ENCODE measurements around the gene SYN1.

DNA sequence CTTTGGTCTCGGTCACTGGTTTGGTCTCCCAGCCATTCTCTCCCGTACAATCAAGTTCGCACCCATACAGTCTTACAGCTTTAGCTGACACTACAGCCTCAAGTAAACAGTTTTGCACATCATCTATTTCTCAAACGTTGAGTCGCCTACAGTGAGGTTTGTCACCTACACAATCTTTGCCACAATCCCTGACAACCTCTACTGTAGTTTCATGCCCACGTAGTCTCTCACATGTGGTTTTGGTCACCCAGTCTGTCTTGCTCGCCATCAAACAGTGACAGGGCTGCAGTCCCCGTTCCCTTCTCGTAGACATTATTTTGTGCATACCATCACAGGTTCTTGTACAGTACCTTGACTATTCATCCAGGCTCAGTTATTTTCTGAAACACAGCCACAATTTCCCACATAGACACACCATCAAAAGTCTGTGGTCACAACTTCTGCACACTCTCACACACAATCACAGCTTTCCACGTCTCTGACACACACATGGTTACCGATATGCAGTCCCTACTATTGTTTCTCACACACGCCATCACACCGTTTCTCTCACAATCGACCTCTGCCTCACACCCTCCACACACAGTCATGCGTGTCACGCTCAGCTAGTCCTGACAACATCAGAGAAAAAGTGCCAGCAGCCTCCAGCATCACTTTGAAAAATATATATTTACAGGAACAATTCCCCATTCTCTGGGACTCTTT, 15.4 kb upstream of the SYN1 start:
- TF ChIP-seq, protein P1, sequence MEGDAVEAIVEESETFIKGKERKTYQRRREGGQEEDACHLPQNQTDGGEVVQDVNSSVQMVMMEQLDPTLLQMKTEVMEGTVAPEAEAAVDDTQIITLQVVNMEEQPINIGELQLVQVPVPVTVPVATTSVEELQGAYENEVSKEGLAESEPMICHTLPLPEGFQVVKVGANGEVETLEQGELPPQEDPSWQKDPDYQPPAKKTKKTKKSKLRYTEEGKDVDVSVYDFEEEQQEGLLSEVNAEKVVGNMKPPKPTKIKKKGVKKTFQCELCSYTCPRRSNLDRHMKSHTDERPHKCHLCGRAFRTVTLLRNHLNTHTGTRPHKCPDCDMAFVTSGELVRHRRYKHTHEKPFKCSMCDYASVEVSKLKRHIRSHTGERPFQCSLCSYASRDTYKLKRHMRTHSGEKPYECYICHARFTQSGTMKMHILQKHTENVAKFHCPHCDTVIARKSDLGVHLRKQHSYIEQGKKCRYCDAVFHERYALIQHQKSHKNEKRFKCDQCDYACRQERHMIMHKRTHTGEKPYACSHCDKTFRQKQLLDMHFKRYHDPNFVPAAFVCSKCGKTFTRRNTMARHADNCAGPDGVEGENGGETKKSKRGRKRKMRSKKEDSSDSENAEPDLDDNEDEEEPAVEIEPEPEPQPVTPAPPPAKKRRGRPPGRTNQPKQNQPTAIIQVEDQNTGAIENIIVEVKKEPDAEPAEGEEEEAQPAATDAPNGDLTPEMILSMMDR (IDR thresholded peaks at IDR 0.05) = no peak
- TF ChIP-seq POLR2A (IDR thresholded peaks at IDR 0.05) = no peak
